ENCODE results near the gene CPT1A.

The CPT1A gene

GRCh38 chr11:68831124-68831523, 10.6 kb downstream of the CPT1A start:
- no peak for DNase-seq (ENCODE audit: low read depth in 3 of 3)

- DNase-seq (ENCODE audit: low read depth in 3 of 3) = no peak
Measured at GRCh38 chr11:68829581-68829980, 12.1 kb downstream of the CPT1A start.

GRCh38 chr11:68828957-68829356, 12.8 kb downstream of the CPT1A start:
- no peak for DNase-seq (ENCODE audit: low read depth in 3 of 3)

GRCh38 chr11:68828155-68828931, 13.4 kb downstream of the CPT1A start:
- no peak for DNase-seq (ENCODE audit: low read depth in 3 of 3)

GRCh38 chr11:68827733-68828132, 14.0 kb downstream of the CPT1A start:
- no peak for DNase-seq (ENCODE audit: low read depth in 3 of 3)

- no peak for DNase-seq (ENCODE audit: low read depth in 3 of 3)
Measured at GRCh38 chr11:68826726-68827125, 15.0 kb downstream of the CPT1A start.

- DNase-seq (ENCODE audit: low read depth in 3 of 3) = peak in 2 of 3 experiments; percentile 24 to 35
Measured at GRCh38 chr11:68825571-68825970, 16.1 kb downstream of the CPT1A start.

- no peak for DNase-seq (ENCODE audit: low read depth in 3 of 3)
Measured at GRCh38 chr11:68822546-68822945, 19.2 kb downstream of the CPT1A start.

- no peak for DNase-seq (ENCODE audit: low read depth in 3 of 3)
Measured at GRCh38 chr11:68821670-68822069, 20.0 kb downstream of the CPT1A start.

- DNase-seq (ENCODE audit: low read depth in 3 of 3) = no peak
Measured at GRCh38 chr11:68819362-68819761, 22.4 kb downstream of the CPT1A start.

- no peak for DNase-seq (ENCODE audit: low read depth in 3 of 3)
Measured at GRCh38 chr11:68818181-68818580, 23.5 kb downstream of the CPT1A start.

- DNase-seq (ENCODE audit: low read depth in 3 of 3) = no peak
Measured at GRCh38 chr11:68817554-68817953, 24.2 kb downstream of the CPT1A start.

GRCh38 chr11:68816917-68817419, 24.7 kb downstream of the CPT1A start:
- DNase-seq (ENCODE audit: low read depth in 3 of 3) = peak in 2 of 3 experiments; percentile 33 to 49

GRCh38 chr11:68816251-68816776, 25.4 kb downstream of the CPT1A start:
- no peak for DNase-seq (ENCODE audit: low read depth in 3 of 3)

- DNase-seq (ENCODE audit: low read depth in 3 of 3) = no peak
Measured at GRCh38 chr11:68813773-68814172, 27.9 kb downstream of the CPT1A start.

GRCh38 chr11:68812526-68812925, 29.2 kb downstream of the CPT1A start:
- DNase-seq (ENCODE audit: low read depth in 3 of 3) = no peak

- no peak for DNase-seq (ENCODE audit: low read depth in 3 of 3)
Measured at GRCh38 chr11:68810164-68810563, 31.6 kb downstream of the CPT1A start.

- DNase-seq (ENCODE audit: low read depth in 3 of 3) = no peak
Measured at GRCh38 chr11:68809506-68809905, 32.2 kb downstream of the CPT1A start.

GRCh38 chr11:68808787-68809186, 32.9 kb downstream of the CPT1A start:
- no peak for DNase-seq (ENCODE audit: low read depth in 3 of 3)

GRCh38 chr11:68806931-68807844, 34.5 kb downstream of the CPT1A start:
- DNase-seq (ENCODE audit: low read depth in 3 of 3) = no peak

- DNase-seq (ENCODE audit: low read depth in 3 of 3) = no peak
Measured at GRCh38 chr11:68804786-68805185, 36.9 kb downstream of the CPT1A start.

- no peak for DNase-seq (ENCODE audit: low read depth in 3 of 3)
Measured at GRCh38 chr11:68803766-68804165, 38.0 kb downstream of the CPT1A start.

Measured in stimulated activated CD4-positive, alpha-beta T cell treated with anti-CD3 and anti-CD28 coated beads, TNF-alpha, amount 100 ng/mL, for 4 hours (primary cell).